Stimulated activated CD8-positive, alpha-beta memory T cell treated with anti-CD3 and anti-CD28 coated beads, Interleukin-7, amount 100 ng/mL, for 1 hour (primary cell): ENCODE data around the gene MARCHF7.
"Not testable (repeated sequence)": the region's sequence is repeated elsewhere in the genome, so short reads cannot be mapped to it uniquely, and the experiment has no call there.

ENCODE experiments used
- DNase-seq, 2 donors: peaks; one replicate each; pipeline ENCODE4 v3.0.0-alpha.2; 2020; ENCODE audit warnings: low read depth in 2 of 2

Gene MARCHF7, protein sequence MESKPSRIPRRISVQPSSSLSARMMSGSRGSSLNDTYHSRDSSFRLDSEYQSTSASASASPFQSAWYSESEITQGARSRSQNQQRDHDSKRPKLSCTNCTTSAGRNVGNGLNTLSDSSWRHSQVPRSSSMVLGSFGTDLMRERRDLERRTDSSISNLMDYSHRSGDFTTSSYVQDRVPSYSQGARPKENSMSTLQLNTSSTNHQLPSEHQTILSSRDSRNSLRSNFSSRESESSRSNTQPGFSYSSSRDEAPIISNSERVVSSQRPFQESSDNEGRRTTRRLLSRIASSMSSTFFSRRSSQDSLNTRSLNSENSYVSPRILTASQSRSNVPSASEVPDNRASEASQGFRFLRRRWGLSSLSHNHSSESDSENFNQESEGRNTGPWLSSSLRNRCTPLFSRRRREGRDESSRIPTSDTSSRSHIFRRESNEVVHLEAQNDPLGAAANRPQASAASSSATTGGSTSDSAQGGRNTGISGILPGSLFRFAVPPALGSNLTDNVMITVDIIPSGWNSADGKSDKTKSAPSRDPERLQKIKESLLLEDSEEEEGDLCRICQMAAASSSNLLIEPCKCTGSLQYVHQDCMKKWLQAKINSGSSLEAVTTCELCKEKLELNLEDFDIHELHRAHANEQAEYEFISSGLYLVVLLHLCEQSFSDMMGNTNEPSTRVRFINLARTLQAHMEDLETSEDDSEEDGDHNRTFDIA

DNA sequence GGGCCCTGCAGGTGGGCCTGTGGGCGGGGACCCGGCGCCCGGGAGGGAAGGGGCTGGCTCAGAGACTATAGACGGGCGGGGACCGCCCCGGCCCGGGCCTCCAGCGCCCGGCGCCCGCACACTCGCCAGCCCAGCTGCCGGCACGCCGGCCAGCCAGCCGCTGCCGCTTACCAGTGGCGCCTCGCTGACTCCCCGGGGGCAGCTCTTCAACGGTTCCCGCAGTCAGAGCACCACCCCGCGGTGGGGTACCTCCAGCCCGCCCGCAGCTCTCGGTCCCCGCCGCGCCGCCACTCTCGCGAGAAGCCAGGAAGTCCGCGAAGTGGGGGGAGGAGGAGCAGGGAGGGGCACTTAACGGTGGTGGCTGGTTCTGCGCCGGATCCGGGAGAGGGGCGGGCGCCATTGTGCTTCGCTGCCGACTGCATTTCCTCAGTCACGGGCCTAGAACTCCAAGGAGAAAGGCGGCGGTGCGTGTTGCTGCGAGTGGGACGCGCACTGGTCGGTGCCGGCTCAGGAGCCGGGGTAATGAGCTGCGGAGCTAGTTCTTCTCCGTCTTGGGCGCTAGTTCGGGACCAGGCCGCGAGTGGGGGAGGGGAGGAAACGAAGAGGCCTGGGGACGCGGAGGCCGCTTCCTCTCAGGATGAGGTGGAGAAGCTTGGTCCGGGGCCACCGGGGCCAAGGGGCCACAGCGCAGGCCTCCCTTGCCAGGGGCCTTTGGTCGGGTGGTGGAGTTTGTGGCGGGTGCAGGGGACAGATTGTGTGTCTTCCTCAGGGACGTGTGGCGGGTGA is at the start of gene MARCHF7:
TSS of gene MARCHF7 (plus strand) at position 364 of the 786 bp plus-strand sequence. CDS start 16,517 bp downstream, outside the sequence.
- peak; percentile 92 to 95 for DNase-seq

- DNase-seq = not testable (repeated sequence)
These were observed 44.9 kb upstream of the MARCHF7 start for GRCh38 chr2:159667423-159667822.

DNA sequence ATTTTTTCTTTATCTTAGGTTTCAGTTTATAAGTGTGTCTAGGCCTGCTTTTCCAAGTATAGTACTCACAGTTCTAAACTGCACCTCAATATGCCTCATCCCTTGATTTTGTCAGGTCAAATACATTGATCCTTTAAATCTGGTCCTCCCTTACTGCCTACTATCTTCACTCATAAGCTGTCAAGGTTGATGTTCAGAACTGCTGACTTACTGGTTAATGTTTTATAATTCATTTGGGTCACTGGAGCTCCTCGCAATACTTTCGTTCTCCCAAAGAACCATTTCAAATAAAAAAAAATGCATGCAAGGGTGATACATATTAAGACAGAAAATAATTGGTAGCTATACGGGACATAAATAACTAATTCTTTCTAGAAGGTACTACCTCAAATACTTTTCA is 41.3 kb upstream of the MARCHF7 start:
- DNase-seq = no peak

DNA sequence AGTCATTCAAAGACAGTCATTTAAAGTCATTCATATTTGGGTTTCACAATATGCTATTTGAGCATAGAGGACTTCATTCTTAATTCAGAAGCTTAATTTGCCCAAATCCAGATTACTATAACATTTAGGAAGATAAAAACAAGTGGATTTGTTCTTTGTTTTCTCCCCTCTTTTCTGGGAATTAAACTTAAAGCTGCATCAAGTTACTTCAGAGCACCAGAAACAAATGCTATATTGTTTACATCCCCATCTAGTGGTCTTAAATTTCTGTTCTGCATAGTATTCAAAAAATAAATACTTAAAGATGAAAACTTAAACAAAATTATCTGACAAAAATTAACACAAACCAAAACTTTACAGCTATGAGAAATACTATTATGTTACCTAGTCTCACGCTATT is 34.7 kb upstream of the MARCHF7 start:
- no peak for DNase-seq

- no peak for DNase-seq
These were observed 31.6 kb upstream of the MARCHF7 start for GRCh38 chr2:159680692-159681091.

- DNase-seq = no peak
These were observed 28.5 kb upstream of the MARCHF7 start for GRCh38 chr2:159683817-159684216.

- DNase-seq = no peak
These were observed 27.5 kb upstream of the MARCHF7 start for GRCh38 chr2:159684796-159685195.

- DNase-seq = no peak
These were observed 17.7 kb upstream of the MARCHF7 start for GRCh38 chr2:159694500-159695040.

- no peak for DNase-seq
These were observed 16.4 kb upstream of the MARCHF7 start for GRCh38 chr2:159695795-159696448.

DNA sequence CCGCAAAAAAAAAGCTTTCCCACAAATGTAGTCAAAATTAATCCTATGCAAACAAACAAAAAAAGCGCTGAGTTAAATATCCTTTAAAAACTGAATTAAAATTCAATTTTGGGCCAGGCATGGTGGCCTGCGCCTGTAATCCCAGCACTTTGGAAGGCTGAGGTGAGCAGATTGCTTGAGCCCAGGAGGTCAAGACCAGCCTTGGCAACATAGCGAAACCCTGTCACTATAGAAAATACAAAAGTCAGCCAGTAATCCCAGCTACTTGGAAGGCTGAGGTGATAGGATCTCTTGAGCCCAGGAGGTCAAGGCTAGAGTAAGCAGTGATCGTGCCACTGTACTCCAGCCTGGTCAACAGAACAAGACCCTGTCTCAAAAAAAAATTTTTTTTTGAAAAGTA is 8.8 kb upstream of the MARCHF7 start:
- DNase-seq = no peak

DNA sequence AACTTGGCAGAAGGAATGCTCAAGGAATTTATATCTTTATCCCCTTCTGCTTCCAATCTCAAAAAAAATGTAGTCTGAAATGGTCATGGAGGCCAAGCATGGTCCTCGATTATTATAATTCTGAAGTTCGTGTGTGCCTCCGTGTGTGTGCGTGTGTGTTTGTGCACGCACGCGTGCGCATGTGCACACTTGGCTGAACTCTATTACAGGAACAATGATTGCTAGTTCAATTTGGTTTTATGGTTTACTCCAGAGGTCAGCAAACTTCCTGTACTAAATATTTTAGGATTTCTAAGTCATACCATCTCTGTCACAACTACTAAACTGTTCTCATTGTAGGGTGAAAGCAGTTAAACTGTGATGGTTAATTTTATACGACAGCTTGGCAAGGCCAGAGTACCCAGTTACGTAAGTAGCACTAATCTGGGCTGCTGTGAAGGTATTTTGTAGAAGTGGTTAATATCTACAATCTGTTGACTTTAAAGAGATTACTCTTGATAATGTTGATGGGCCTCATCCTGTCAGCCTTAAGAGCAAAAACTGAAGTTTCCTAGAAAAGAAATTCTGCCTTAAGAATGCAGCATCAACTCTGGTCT is 5.8 kb upstream of the MARCHF7 start:
- DNase-seq = no peak

- no peak for DNase-seq
These were observed 4.1 kb upstream of the MARCHF7 start for GRCh38 chr2:159708066-159708760.

GRCh38 chr2:159710601-159711180 is 1.6 kb upstream of the MARCHF7 start:
- no peak for DNase-seq

- DNase-seq = no peak
These were observed 654 bp upstream of the MARCHF7 start for GRCh38 chr2:159711562-159712142.

DNA sequence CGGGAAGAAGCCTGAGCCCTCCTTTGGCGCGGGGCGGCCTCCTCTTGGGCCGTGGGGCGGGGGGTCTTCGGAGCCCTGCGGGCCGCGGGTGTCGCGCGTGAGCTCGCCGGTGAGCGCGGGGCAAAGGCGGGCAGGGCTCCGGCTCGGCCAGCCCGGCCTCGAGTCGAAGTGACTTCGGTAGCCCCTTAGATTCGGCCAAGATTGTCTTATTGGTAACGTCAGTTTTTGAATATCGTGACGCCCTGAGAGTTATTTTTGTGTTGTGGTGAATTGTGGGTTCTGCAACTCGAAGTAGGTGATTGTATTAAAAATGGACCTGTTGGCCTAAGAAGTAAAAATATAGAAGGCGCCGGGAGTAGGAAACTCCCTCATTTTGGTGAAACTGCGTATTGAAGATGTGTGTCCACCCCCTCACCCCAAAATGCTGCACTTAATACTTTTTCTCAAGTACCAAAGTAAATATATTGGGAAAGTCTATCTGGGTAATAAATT is 669 bp downstream of the MARCHF7 start:
- no peak for DNase-seq

GRCh38 chr2:159713631-159714246 is 1.4 kb downstream of the MARCHF7 start:
- no peak for DNase-seq

DNA sequence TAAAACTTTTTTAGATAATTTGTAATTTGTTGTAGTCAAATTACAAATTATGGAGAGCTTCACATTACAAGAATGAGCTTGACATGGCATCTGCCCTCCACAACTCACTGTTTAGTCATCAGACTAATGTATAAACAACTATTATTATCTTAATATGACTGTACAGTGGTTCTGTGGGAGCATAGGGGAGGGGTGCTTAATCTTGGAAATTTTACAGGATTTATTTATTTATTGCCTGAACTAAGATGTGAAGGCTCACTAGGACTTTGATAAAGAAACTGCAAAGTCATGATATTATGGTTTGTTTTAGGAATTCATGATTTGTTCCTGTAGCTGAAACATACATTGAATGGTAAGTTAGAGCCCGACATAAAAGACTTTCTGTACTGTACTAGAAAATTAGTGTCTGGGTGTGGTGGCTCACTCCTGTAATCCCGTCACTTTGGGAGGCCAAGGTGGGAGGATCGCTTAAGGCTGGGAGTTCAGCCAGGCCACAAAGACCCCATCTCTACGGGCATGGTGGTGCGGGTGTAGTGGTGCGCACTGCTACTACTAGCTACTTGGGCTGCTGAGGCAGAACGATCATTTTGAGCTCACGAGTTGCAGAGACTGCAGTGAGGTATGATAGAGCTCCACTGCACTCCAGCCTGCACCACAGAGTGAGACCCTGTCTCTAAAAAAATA is 2.1 kb downstream of the MARCHF7 start:
- no peak for DNase-seq

GRCh38 chr2:159715451-159715850 is 3.1 kb downstream of the MARCHF7 start:
- no peak for DNase-seq
